GM21390 (cell line): ENCODE results near the gene ATP2B2.

Experiments
- ATAC-seq: cut with Tn5 transposase; IDR thresholded peaks from one replicate; pipeline ENCODE4 v1.9.1; 2021; ENCODE audit not compliant: unreplicated experiment

The ATP2B2 gene

DNA sequence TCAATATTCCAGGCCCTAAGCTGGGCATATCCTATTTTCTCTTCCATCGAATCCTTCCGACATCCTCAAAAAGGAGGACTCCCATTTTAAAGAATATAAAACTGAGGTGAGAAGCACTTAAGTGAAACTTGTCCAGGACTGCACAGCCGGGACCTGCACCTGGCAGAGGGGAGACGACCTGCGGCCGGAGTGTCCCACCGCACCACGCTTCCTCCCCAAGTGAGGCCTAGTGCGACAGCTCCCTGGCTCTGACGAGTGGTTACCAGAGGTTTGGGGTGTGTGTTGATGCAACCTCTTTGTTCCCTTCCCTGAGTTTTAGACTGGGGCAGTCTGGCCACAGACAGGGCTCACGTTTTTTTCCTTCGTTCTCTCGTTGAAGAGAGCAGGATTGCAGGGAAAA, 24.9 kb upstream of the ATP2B2 start:
- ATAC-seq, result no peak

DNA sequence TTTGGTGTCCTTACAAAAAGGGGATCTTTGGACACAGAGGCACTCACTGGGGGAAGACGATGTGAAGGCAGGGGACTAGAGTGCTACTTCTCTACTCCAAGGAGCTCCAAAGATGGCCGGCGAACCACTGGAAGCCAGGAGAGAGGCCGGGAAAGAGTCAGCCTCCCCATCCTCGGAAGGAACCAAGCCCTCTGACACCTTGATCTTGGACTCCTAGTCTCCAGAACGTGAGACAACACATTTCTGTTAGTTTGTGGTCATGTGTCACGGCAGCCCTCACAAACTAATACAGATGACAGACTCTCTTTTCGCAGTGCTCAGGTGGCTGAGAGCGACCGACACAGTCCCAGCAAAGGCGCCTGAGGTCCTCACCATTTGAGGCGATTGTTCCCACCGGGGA, 24.4 kb upstream of the ATP2B2 start:
- no peak for ATAC-seq

DNA sequence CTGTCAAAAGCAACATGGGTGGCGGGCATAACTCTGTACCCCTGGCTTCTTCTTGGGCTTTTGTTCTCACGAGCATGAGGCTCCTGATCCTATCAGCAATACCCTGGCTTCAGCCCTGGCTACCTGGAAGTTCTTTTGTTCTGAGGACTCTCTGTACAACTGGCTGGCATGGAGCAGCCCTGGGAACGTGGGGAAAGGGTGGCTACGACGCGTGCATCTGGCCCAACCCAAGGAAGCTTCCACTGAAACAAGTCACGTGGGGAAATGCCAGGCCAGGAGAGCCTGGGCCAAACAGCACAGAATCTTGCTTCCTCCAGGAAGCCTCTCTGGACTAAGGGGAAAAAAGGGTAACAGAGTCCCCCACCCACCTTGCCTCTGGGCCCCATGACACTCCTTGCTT, 22.7 kb upstream of the ATP2B2 start:
- no peak for ATAC-seq

DNA sequence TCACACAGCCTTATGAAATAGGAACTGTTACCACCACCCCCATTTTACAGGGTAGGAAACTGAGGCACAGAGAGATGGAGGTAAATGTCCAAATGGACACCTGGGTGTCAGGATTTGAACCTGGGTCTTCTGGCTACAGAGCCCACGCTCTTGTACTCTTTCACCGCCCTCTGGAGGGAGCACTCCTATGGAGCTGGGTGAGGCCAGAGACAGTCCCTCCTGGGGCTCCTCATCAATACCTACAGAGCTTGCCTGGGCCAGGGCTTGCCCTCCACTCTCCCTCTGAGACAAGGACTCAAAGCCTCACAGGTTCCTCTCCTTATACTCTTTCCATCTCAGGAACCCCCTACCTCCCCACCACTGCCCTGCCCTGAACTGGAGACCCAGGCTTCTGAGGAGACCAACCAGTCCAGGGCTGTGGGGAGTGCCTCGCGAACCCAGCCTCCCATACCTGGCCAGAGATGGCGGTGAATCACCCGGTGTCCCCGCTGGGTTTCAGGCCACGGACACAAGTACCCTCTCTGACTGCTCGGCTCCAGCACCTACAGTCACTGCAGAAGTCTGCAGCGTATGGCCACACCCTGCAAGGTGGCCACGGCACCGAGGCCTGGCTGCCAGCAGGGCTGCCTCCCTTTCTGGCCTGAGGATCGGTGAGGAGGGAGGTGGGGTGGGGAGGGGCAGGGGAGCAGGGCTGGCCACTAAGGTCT, 22.1 kb upstream of the ATP2B2 start:
- ATAC-seq, result no peak

DNA sequence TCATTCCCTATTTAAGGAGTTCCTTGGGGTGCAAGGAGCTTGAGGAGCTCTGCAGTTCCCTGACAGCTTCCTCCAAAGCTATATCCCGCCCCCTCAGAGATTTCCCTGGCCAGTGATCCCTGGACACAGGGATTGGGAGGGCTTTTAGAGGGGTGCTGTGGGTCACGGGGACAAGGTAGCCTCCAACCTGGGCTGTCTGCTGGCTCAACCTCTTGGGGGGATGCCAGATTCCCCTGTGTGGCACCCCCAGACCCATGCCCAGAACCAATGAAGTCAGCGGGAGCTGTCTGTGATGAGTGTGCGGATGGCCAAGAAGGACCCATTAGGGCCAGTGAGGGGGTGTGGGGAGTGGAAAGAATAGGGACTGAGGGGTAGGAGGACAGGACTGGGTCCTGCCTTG, 21.0 kb upstream of the ATP2B2 start:
- ATAC-seq, result no peak

DNA sequence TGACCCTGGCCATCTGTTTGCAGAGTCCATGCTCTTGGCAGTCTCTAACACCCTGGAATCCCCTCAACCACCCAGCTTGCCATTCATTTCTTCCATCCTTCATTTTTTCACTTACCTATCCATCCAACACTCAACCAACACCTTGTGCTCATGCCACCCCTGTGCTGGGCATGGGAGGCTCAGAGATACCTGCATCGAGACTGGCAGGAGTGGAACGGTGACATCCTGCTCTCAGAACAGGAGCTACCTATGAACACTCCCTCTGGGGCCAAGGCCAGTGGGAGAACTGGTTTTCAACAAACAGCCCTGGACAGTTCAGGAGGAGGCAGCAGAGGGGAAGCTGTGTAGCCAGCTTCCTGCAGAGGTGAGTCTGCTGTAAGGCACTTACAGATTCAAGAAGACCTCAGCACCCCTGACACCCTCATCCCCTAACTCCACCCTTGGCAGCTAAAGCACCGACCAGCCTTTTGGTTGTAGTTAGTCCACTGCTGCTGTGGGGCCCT, 19.5 kb upstream of the ATP2B2 start:
- no peak for ATAC-seq

DNA sequence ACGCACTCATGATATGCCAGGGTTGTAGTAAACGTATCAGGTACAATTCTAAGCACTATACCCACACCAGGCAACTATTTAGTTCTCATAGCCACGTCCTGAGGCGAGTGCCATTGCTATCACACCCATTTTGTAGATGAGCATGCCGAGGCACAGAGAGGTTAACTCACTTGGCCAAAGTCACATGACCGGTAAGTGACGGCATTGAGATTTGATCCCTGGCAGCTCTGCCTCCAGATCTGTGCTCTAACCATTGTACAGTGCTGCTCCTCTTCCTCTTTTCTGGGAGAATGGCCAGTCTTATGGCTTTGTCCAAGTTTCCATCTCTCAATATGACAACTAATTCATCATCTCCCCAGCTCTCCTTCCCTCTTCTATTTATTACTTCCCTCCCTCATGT, 18.9 kb upstream of the ATP2B2 start:
- no peak for ATAC-seq

DNA sequence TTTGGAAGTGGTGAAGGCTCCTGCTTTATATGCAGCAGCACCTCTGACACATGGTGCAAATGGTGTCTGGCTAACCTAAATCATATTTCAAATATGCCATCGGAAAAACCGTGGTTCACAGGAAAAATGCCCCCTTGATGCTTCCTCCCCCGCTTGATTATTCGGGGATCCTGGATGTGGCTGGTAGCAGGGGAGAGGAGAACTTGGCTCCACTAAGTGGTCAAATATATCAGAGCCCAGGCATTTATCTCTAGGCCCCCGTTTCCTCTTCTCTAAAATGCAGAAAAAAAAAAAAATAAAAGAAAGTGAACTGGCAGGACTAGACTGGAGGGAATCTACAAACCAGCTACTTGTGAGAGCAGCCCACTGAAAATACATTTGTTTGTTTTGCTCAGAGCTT, 18.2 kb upstream of the ATP2B2 start:
- no peak for ATAC-seq

DNA sequence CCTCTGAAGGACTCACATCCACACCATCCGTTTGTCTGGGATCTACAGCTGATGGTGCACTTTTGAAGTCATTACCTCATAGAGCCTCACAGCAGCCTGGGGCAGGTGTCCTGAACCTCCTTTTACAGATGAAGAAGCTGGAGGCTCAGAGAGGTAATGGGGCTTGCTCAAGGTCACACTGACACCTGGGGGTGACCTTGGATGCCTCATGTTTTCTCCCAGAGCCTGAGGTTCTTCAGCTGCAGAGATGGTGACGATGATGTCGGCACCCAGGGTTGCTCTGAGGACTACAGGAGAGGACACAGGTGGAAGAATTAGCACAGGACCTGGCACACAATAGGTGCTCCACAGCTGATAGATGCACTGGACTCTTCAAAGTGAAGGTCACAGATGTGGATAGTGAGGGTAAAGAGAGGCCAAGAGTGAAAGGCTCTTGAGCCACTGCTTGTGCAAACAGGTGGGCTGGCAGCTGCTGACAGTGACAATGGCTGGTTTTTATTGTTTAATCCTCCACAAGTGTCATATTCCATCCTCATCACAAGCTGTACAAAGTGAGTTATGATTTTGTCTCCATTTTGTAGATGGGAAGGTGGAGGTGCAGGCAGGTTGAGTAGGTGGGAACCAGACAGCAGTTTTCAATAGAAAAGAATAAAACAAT, 17.4 kb upstream of the ATP2B2 start:
- no peak for ATAC-seq

DNA sequence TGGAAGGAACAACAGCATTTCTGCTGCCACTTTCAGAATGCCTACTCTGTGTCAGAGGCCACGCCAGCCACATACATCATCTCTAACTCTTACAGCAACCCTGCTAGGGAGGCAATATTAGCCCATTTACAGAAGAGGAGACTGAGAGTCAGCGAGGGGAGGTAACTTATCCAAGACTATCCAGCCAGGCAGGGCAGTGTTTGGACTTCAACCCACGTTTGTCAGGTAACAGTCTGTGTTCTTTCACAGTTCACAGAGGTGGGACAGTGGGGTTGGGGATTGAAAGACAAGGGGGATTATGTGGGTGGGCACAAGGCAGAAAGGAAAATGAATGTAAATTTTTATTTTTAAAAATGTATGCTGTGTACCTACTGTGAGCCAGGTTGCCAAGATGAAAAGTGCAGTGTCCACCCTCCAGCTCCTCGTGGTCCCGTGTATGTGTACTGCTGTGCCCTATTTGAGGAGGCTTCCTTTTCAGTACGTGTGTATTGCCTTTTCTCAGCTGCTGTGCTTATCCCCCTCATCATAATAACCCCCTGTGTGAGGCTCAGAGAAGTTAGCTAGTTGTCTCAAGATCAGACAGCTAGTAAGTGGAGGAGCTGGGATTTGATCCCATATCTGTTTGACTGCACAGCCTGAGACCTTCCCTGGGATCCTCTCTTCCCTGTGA, 16.5 kb upstream of the ATP2B2 start:
- no peak for ATAC-seq

DNA sequence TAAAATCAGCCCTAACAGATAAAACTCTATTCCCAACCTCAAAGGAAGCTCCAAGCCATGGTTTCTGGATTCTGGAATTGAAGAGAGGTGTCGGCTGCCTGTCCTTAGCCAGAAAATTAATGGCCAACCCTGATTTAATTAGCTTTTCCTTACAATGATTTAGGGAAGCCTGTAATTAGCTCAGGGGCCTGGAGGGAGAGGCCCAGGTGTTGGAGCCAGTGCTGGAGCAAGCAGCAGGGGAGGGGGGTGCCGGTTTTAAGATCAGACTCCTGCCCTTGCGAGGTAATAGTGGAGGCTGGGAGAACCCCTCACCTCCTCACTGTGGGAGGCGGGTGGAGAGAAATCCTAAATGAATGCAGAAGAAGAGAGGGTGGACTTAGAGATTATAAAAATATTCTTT, 14.7 kb upstream of the ATP2B2 start:
- ATAC-seq, result no peak

DNA sequence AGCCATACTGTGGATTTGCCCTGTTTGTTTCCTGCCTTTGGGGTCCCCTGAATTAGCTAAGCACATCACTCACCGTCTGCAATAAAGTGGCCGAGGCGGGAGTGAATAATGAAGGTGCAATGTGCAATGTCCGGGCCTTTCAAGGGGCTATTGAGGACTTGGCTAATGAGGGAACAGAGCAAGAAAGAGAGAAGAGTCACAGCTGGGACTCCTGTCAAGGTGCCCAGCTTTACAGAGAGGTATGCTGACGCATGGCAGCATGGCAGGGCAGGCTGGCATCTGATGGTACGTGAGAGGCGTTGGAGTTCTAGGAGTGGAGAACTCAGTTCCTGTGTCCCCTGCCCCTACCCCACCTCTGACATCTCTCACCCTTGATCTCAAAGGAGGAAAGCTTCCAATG, 13.8 kb upstream of the ATP2B2 start:
- ATAC-seq, result no peak

DNA sequence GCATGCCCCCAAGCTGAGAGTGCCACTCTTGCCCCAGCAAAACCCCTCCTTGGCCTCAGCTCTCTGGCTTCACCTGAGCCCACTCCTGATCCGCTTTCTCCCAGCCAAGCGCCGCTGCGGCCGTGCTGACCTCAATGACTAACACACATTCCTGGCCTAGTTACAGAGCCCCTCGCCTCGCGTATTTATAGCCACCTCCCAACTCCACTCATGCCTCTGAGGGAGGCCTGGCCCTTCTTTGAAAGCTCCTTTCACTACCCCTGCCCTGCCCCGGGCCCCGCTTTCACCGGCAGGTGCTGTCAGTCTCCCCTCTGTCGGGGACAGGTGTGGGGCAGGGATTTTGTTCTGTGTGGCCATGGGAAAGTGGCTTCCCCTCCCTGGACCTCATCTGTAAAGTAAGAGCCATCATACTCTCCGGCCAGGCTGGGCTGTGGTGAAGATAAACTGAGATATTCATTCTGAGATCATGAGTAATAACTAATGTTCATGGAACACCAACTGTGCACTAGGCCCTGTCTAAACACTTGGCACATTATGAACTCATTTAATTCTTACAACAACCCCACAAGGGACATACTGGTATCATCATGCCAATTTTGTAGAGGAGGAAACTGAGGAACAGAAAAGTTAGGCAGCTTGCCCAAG, 13.2 kb upstream of the ATP2B2 start:
- no peak for ATAC-seq

DNA sequence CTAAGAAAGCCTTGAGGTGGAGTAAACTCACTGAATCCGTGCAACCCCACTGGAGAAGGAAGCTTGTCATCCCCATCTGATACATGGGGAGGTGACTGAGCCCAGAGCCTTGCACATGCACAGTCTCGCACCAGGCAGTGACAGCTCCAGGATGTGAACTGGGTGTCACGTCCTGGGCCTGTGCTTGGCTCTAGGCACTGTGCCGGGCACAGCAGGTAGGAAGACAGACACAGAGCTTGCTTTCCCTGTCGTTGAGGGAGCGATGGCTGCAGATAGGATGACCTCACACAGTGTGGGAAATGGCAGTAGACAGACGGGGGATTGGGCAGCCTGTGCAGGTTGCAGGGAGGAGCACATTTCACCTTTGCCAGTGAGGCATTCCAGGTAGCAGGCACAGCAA, 12.2 kb upstream of the ATP2B2 start:
- ATAC-seq, result no peak

DNA sequence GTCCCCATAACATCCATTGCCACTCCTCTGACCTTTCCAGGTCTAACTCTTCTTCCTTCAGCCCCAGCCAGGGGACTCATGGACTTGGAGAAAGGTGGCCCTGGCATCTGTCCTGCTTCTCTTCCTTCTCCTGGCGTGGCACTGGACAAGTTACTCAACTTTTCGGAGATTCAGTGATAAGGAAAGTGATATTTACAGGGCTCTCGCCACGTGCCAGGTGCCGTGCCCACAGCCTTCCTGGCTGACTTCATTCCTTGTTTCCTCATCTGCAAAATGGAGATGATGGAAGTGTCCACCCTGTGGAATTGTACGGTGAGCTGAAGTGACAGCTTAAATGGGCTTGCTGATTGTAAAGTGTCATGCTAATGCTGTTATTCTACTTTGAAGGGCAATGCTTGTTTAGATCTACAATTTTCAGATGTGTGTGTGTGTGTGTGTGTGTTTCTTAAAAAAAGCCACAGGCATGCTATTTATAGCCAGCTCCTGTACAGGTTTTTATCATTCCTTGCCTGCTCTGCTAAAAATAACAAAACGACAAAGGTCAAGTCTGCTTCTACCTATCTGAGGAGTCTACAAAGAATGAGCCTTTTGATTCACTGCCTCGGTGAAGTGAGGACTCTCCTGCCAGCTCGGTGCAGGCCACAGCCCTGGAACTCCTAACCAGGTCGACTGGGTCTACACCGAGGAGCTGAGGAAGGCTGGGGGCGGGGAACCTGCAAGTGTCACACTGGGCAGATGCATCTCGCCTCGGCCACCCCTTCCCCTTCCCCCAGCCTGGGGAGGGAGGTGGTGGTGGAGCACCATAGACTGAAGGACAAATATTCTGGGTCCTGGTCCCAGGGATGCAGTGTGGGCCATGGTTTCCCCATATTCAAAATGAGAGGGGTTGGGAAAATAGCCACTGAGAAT, 11.4 kb upstream of the ATP2B2 start:
- no peak for ATAC-seq

DNA sequence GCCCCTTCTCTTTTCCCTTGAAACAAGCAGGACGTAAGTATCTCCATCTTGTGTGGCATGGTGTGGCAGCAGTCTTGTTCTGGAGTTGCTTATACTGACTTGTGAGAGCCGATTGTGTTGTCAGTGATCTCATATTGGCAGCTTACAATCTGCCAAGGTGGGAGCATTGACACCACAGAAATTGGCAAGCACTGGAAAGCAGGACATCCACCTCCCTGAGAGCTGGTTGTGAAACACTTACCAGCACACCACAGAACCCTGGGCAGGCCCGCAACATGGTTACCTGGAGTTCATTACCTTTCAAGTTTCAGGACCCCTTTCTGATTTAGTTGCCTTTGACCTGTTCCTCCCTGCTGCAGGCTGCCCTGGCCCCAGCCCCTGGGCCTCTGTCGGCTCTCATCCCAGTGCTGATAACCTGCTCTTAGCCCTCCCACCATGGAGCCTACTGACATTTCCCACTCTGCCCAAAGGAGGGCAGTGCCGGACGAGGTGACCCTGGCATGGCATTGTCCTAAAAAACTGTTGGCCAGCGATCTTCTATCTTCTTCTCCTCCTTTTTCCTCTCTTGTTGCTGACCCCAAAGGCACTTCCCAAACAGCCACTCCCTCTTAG, 10.6 kb upstream of the ATP2B2 start:
- ATAC-seq, result no peak

DNA sequence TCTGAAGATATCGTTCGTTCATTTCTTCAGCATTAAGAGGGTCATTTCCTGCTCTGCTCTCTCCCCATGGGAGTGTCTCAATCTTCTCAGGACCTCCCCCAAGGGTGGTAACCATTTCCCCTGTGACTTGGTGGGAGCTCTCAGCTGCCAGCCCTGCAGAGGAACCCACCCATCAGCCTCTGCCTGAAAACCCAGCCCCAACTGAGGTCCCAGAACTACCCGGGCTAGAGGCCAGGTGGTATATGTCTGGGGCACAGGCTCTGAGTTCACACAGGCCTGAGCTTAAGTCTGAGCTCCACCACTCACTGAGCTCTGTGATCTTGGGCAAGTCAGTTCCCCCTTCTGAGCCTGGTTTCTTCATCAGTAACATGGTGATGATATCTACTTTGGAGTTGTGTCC, 10.0 kb upstream of the ATP2B2 start:
- ATAC-seq, result no peak

DNA sequence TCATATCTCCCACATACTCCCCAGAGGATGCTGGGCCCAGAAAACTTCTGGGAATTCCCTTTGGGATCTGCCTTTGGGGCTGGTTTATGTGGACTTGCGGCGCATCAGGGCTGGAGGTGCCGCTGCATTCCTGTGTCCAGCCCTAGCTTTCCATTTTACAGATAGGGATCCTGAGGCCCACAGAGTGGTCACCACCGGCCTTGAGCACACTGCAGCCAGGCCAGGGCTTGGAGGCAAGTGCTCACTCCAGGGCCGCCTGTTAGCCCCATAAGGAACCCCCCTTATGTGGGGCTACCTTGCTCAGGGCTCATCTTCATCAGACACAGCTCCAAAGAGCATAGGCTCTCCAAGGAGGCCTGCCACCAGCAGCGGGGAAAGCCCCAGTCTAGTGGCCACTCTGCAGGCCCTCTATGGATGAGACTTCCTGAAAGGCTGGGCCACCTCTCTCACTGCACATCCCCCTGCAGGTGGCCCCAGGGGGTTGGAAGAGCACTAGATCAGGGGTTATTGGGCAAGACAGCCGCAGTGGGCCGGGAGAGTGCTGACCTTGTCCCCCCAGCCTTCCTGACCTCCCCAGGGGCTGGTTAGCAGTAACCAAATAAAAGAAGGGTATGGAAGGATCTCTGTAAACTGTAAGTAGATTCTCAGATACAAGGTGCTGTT, 9.2 kb upstream of the ATP2B2 start:
- no peak for ATAC-seq

DNA sequence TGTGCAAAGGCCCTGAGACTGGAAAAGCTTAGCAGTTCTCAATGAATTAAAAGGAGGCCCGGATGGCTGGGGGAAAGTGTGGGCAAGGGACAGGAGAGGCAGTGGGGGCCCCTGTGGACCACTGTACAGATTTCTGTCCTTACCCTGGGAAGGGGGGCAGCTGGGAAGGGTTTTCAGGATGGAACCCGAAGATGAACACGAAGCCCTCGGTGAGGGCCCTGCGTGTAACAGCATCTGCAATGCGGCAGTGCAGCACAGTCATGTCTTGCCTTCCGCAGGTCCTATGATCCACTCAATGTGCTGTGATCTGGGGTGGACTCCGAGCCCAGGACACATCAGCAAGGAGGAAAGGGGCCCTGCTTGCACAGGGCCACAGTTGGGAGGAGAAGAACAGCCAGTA, 7.9 kb upstream of the ATP2B2 start:
- ATAC-seq, result no peak

DNA sequence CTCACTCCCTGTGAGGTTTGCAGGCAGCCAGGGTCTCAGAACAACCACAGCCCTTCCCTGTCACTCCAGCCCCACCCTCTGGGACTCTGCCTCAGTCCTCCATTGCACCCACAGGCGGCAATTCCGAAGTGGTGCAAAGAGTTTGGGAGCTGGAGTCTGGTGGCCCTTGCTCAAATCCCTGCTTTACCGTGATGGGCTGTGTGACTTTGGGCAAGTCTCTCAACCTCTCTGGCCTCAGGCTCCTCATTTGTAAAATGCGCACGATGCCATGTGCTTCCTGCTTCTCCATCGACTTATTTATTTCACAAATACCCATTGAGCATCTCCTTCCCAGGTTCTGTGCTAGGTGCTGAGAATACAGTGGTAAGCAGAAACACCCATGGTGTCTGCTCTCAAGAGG, 7.3 kb upstream of the ATP2B2 start:
- no peak for ATAC-seq
